Gastrocnemius medialis (tissue), 4 donors: ENCODE results near the gene FAM98C. TPM values are rescaled to one million over a fixed set of nuclear protein-coding genes. Genes with fewer than 3 reads are reported as not detected.

Experiments used
- ATAC-seq, 2 donors: fragments of 150-250 bp; one replicate each; pipeline ENCODE4 v1.9.1; 2016
- DNase-seq, 2 donors: peaks; one replicate each; pipeline ENCODE4 v3.0.0-alpha.2; 2019
- H3K27ac ChIP-seq, 4 donors: fragments of 200-600 bp; sonication (generic); 1 replicate in 1 of 4; 2 replicates in 3 of 4; pipeline ENCODE4 v1.5.1; 2016 to 2018; ENCODE audit warnings: mild to moderate bottlenecking in 2 of 4, moderate library complexity in 1 of 4
- H3K27me3 ChIP-seq, 3 donors: fragments of 200-600 bp; sonication (generic) in 2 of 3; 1 replicate in 1 of 3; 2 replicates in 2 of 3; pipeline versions ENCODE4 v1.5.1 to v1.6.0; 2016 to 2019; ENCODE audit warnings: mild to moderate bottlenecking in 1 of 3, moderate library complexity in 1 of 3
- H3K36me3 ChIP-seq, 2 donors: fragments of 200-600 bp; sonication (generic) in 1 of 2; one replicate each; pipeline ENCODE4 v1.5.1; 2017 to 2018
- H3K4me1 ChIP-seq, 2 donors: fragments of 200-600 bp; sonication (generic) in 1 of 2; one replicate each; pipeline ENCODE4 v1.5.1; 2016 to 2017; ENCODE audit warnings: mild to moderate bottlenecking in 2 of 2
- H3K4me3 ChIP-seq, 4 donors: fragments of 200-600 bp; sonication (generic) in 3 of 4; 1 replicate in 1 of 4; 2 replicates in 3 of 4; pipeline ENCODE4 v1.5.1; 2016 to 2019; ENCODE audit warnings: mild to moderate bottlenecking in 2 of 4
- H3K9me3 ChIP-seq, 3 donors: fragments of 200-600 bp; sonication (generic) in 2 of 3; 1 replicate in 1 of 3; 2 replicates in 2 of 3; pipeline ENCODE4 v1.5.1; 2016 to 2019
- POLR2A ChIP-seq, 2 donors: fragments of 450-650 bp; IDR thresholded peaks; one replicate each; pipeline ENCODE4 v1.6.1; 2017; ENCODE audit warnings: antibody characterized with exemption in 2 of 2, mild to moderate bottlenecking in 2 of 2, moderate library complexity in 2 of 2
- in situ Hi-C, 4 donors: fragments of 200-750 bp; cut with MboI; loops; one replicate each; pipeline versions ENCODE4 v1.15.0 to v1.8.0; 2017; ENCODE audit warnings: low sequenced_read_pairs in 4 of 4
- intact Hi-C: fragments of 100-400 bp; cut with DNase I; formaldehyde crosslinking; loops from one replicate; pipeline ENCODE4 v1.15.1; 2023; ENCODE audit warnings: low total_unique reads
- total RNA-seq, 4 donors: library from RNA; depleted of rRNA; stranded (reverse); fragments of >200 nt; gene quantifications; one replicate each; pipeline versions ENCODE4 v1.1.0 to v1.2.3, GENCODE V29; 2016
- TF ChIP-seq, protein P1 (sequence below), 5 experiments: fragments of 450-650 bp in 3 of 5; fragments of 200-600 bp in 2 of 5; sonication (generic) in 2 of 5; IDR thresholded peaks in 4 of 5; conservative IDR thresholded peaks in 1 of 5; 1 replicate in 4 of 5; 2 replicates in 1 of 5; pipeline ENCODE4 v1.5.1; 2016 to 2019; ENCODE audit warnings: antibody characterized with exemption in 5 of 5, mild to moderate bottlenecking in 3 of 5, moderate library complexity in 3 of 5

FAM98C gene
- total RNA-seq, 4 donors from 2014 or later = 1.9 to 17.4 (median 3.3) TPM

- Histone ChIP-seq H3K27ac (peak overlapping the region; percentile 98 to 100 (median 98)), H3K27me3 (no peaks in the 10 kb centered on the region), H3K4me3 (no peak overlapping the region), H3K9me3 (no peaks in the 10 kb centered on the region), H3K4me1 (peaks cover 22 to 26% of the 10 kb centered on the region in 2 donors), H3K36me3 (peaks cover 0 to 56% of the 10 kb centered on the region in 2 donors)
- TF ChIP-seq, protein P1, sequence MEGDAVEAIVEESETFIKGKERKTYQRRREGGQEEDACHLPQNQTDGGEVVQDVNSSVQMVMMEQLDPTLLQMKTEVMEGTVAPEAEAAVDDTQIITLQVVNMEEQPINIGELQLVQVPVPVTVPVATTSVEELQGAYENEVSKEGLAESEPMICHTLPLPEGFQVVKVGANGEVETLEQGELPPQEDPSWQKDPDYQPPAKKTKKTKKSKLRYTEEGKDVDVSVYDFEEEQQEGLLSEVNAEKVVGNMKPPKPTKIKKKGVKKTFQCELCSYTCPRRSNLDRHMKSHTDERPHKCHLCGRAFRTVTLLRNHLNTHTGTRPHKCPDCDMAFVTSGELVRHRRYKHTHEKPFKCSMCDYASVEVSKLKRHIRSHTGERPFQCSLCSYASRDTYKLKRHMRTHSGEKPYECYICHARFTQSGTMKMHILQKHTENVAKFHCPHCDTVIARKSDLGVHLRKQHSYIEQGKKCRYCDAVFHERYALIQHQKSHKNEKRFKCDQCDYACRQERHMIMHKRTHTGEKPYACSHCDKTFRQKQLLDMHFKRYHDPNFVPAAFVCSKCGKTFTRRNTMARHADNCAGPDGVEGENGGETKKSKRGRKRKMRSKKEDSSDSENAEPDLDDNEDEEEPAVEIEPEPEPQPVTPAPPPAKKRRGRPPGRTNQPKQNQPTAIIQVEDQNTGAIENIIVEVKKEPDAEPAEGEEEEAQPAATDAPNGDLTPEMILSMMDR (IDR thresholded peaks at IDR 0.05 in 4 of 5, conservative IDR thresholded peaks at IDR 0.05 in 1 of 5) = no peak
- no peak for TF ChIP-seq POLR2A (IDR thresholded peaks at IDR 0.05)
- ATAC-seq (no peak), DNase-seq (no peak)
- intact Hi-C loops (no loop called here), in situ Hi-C loops (no loop called here)
Measured at GRCh38 chr19:38442736-38443135, 39.8 kb downstream of the FAM98C start.

GRCh38 chr19:38443458-38443999 is 40.6 kb downstream of the FAM98C start:
- Histone ChIP-seq H3K4me1 (peaks cover 21 to 23% of the 10 kb centered on the region in 2 donors), H3K27ac (peak overlapping the region; percentile 98 to 100 (median 98)), H3K27me3 (no peaks in the 10 kb centered on the region), H3K9me3 (no peaks in the 10 kb centered on the region), H3K36me3 (peaks cover 0 to 64% of the 10 kb centered on the region in 2 donors), H3K4me3 (no peak overlapping the region)
- in situ Hi-C loops (no loop called here), intact Hi-C loops (no loop called here)
- TF ChIP-seq, protein P1 (IDR thresholded peaks at IDR 0.05 in 4 of 5, conservative IDR thresholded peaks at IDR 0.05 in 1 of 5) = no peak
- TF ChIP-seq POLR2A (IDR thresholded peaks at IDR 0.05) = no peak
- ATAC-seq = no peak
- DNase-seq = no peak

GRCh38 chr19:38444026-38444425 is 41.1 kb downstream of the FAM98C start:
- TF ChIP-seq, protein P1 (IDR thresholded peaks at IDR 0.05 in 4 of 5, conservative IDR thresholded peaks at IDR 0.05 in 1 of 5) = no peak
- TF ChIP-seq POLR2A (IDR thresholded peaks at IDR 0.05) = no peak
- intact Hi-C loops (no loop called here), in situ Hi-C loops (no loop called here)
- Histone ChIP-seq H3K27me3 (no peaks in the 10 kb centered on the region), H3K4me1 (peaks cover 18 to 19% of the 10 kb centered on the region in 2 donors), H3K9me3 (no peaks in the 10 kb centered on the region), H3K4me3 (no peak overlapping the region), H3K36me3 (peaks cover 0 to 69% of the 10 kb centered on the region in 2 donors), H3K27ac (peak overlapping the region in 3 of 4 donors; percentile 98 to 100 (median 99))
- no peak for DNase-seq
- no peak for ATAC-seq

DNA sequence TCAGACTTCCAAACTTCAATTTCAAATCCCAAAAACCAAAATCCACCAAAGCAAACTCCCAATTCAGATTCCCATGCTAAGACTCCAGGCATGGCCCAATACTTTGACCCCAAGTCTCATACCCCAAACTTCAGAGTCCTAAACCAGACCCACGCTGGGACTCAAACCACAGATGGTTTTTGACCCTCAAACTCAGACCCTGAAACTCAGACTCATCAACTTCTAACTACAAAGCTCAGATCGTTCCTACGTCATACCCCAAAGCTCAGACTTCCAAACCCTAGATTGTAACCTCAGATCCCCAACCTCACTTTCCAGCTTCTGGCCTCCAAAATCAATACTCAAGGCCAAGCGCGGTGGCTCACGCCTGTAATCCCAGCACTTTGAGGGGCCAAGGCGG is 42.5 kb downstream of the FAM98C start:
- TF ChIP-seq POLR2A (IDR thresholded peaks at IDR 0.05) = no peak
- TF ChIP-seq, protein P1 (IDR thresholded peaks at IDR 0.05 in 4 of 5, conservative IDR thresholded peaks at IDR 0.05 in 1 of 5) = no peak
- intact Hi-C loops = no loop called here
- Histone ChIP-seq H3K27me3 (no peaks in the 10 kb centered on the region), H3K4me3 (no peak overlapping the region), H3K36me3 (peaks cover 0 to 82% of the 10 kb centered on the region in 2 donors), H3K9me3 (no peaks in the 10 kb centered on the region), H3K27ac (peak overlapping the region in 2 of 4 donors; percentile 81 to 99), H3K4me1 (peaks cover 4 to 7% of the 10 kb centered on the region in 2 donors)
- in situ Hi-C loops = no loop called here
- DNase-seq = no peak
- no peak for ATAC-seq

GRCh38 chr19:38448225-38448624 is 45.3 kb downstream of the FAM98C start:
- Histone ChIP-seq H3K4me1 (peaks cover 4% of the 10 kb centered on the region in 2 donors), H3K27ac (peak overlapping the region; percentile 69 to 83 (median 77)), H3K27me3 (no peaks in the 10 kb centered on the region), H3K36me3 (peaks cover 0 to 89% of the 10 kb centered on the region in 2 donors), H3K9me3 (no peaks in the 10 kb centered on the region), H3K4me3 (no peak overlapping the region)
- intact Hi-C loops (no loop called here), in situ Hi-C loops (no loop called here)
- no peak for TF ChIP-seq POLR2A (IDR thresholded peaks at IDR 0.05)
- TF ChIP-seq, protein P1 (IDR thresholded peaks at IDR 0.05 in 4 of 5, conservative IDR thresholded peaks at IDR 0.05 in 1 of 5) = no peak
- ATAC-seq (no peak), DNase-seq (no peak)
